IMR-90 (cell line): Measurements from ENCODE around the gene PRKCE. TPM values are rescaled to one million over a fixed set of nuclear protein-coding genes. Genes with fewer than 3 reads are reported as not detected.

Experiments
- ATAC-seq: fragments of 200-7000 bp; cut with Tn5 transposase; 2 replicates; pipeline ENCODE4 v1.9.1; 2020; ENCODE audit warnings: low read depth, mild to moderate bottlenecking, moderate library complexity
- BruUV-seq: library from RNA; stranded (reverse); fragments of 400-500 nt; replicated peaks from 2 replicates; lab custom pipeline; 2021; lab: Mats Ljungman, UMichigan
- CTCF ChIA-PET: fragments of 300-600 bp; formaldehyde crosslinking; extraction: SDS; loops from one replicate; lab custom pipeline; 2021; ENCODE audit warnings: antibody characterized with exemption; lab: Yijun Ruan, JAX
- POLR2A ChIA-PET: fragments of 300-600 bp; sonication (Branson Sonifier 250); formaldehyde crosslinking; loops from one replicate; lab custom pipeline; 2022; ENCODE audit warnings: antibody characterized with exemption; ENCODE audit not compliant: unreplicated experiment; lab: Charles Lee
- DNase-seq: peaks from one replicate; pipeline ENCODE4 v3.0.0; 2013
- H2AFZ ChIP-seq: replicated peaks from 2 replicates; pipeline ENCODE3; 2013; ENCODE audit warnings: low read length, mild to moderate bottlenecking; ENCODE audit not compliant: poor library complexity
- H2AK5ac ChIP-seq: 2 replicates; pipeline ENCODE4 v1.6.1; 2013; ENCODE audit warnings: low read depth, low read length, inconsistent platforms
- H2AK9ac ChIP-seq: replicated peaks from 2 replicates; pipeline ENCODE3; 2013; ENCODE audit warnings: mild to moderate bottlenecking, low read depth, low read length, moderate library complexity; ENCODE audit not compliant: poor library complexity
- H2BK120ac ChIP-seq: 2 replicates; pipeline ENCODE4 v1.6.1; 2013; ENCODE audit warnings: low read depth, low read length, inconsistent platforms
- H2BK15ac ChIP-seq: 3 replicates; pipeline ENCODE4 v1.6.1; 2013; ENCODE audit warnings: low read depth, low read length, inconsistent platforms
- H2BK20ac ChIP-seq: 2 replicates; pipeline ENCODE4 v1.6.1; 2013; ENCODE audit warnings: low read depth, mild to moderate bottlenecking, inconsistent platforms, low read length, moderate library complexity
- H2BK5ac ChIP-seq: 2 replicates; pipeline ENCODE4 v1.6.1; 2013; ENCODE audit warnings: mild to moderate bottlenecking, low read depth, low read length, inconsistent platforms; ENCODE audit not compliant: poor library complexity, severe bottlenecking
- H3K14ac ChIP-seq: replicated peaks from 2 replicates; pipeline ENCODE4 v1.6.1; 2013; ENCODE audit warnings: low read depth, low read length, inconsistent platforms
- H3K18ac ChIP-seq: 2 replicates; pipeline ENCODE4 v1.6.1; 2013; ENCODE audit warnings: low read depth, low read length, control low read depth
- H3K23ac ChIP-seq: 2 replicates; pipeline ENCODE4 v1.6.1; 2013; ENCODE audit warnings: low read depth, low read length, inconsistent platforms
- H3K27ac ChIP-seq: 2 replicates; pipeline ENCODE4 v1.5.1; 2013; ENCODE audit warnings: mild to moderate bottlenecking, control low read depth, low read length; ENCODE audit not compliant: insufficient read depth
- H3K27me3 ChIP-seq: 2 replicates; pipeline ENCODE4 v1.6.1; 2013; ENCODE audit warnings: low read length; ENCODE audit not compliant: control insufficient read depth, insufficient read depth
- H3K36me3 ChIP-seq: 2 replicates; pipeline ENCODE4 v1.6.1; 2013; ENCODE audit warnings: low read length, mixed read lengths; ENCODE audit not compliant: control insufficient read depth, insufficient read depth
- H3K4ac ChIP-seq: 2 replicates; pipeline ENCODE4 v1.6.1; 2013; ENCODE audit warnings: low read depth, low read length, inconsistent platforms
- H3K4me1 ChIP-seq: 2 replicates; pipeline ENCODE4 v1.6.1; 2013; ENCODE audit warnings: low read length, mixed read lengths; ENCODE audit not compliant: control insufficient read depth, insufficient read depth
- H3K4me2 ChIP-seq: 2 replicates; pipeline ENCODE4 v1.6.1; 2013; ENCODE audit warnings: low read depth, mild to moderate bottlenecking, control low read depth, low read length, moderate library complexity
- H3K4me3 ChIP-seq: 2 replicates; pipeline ENCODE4 v1.5.1; 2013; ENCODE audit warnings: low read depth, mild to moderate bottlenecking, control low read depth, low read length, moderate library complexity; ENCODE audit not compliant: insufficient read depth
- H3K56ac ChIP-seq: 2 replicates; pipeline ENCODE4 v1.6.1; 2013; ENCODE audit warnings: low read length, inconsistent platforms; ENCODE audit not compliant: insufficient read depth; ENCODE audit errors: extremely low read depth
- H3K79me1 ChIP-seq, 2 experiments: 2 replicates each; pipeline ENCODE4 v1.6.1; 2013; ENCODE audit warnings: low read length in 2 of 2, inconsistent platforms in 1 of 2, low read depth in 1 of 2
- H3K9ac ChIP-seq: 2 replicates; pipeline ENCODE4 v1.6.1; 2013; ENCODE audit warnings: low read depth, low read length, control low read depth
- H3K9me1 ChIP-seq: 2 replicates; pipeline ENCODE4 v1.6.1; 2013; ENCODE audit warnings: low read length, inconsistent platforms; ENCODE audit not compliant: insufficient read depth
- H3K9me3 ChIP-seq: 2 replicates; pipeline ENCODE4 v1.6.1; 2013; ENCODE audit warnings: low read length; ENCODE audit not compliant: control insufficient read depth, insufficient read depth
- H4K20me1 ChIP-seq: 2 replicates; pipeline ENCODE4 v1.6.1; 2013; ENCODE audit warnings: low read length, inconsistent platforms; ENCODE audit not compliant: insufficient read depth
- H4K5ac ChIP-seq: 2 replicates; pipeline ENCODE4 v1.6.1; 2013; ENCODE audit warnings: mild to moderate bottlenecking, low read depth, low read length, control low read depth
- H4K8ac ChIP-seq, 2 experiments: 2 replicates each; pipeline ENCODE4 v1.6.1; 2013; ENCODE audit warnings: low read depth in 2 of 2, low read length in 2 of 2, control low read depth in 1 of 2, inconsistent platforms in 1 of 2
- H4K91ac ChIP-seq: 2 replicates; pipeline ENCODE4 v1.6.1; 2013; ENCODE audit warnings: low read depth, low read length, inconsistent platforms; ENCODE audit not compliant: insufficient read depth
- MAFK ChIP-seq: IDR thresholded peaks from 2 replicates; pipeline ENCODE4 v1.6.1; 2012; ENCODE audit warnings: low read depth, low read length, improper control_type of control experiment
- NFE2L2 ChIP-seq: fragments of 150-350 bp; IDR thresholded peaks from 2 replicates; pipeline ENCODE4 v1.6.1; 2016; ENCODE audit warnings: low read depth, mild to moderate bottlenecking, low read length
- WGBS, 2 experiments: methylation state at CpG; one replicate each; pipeline versions ENCODE4 v1.1.5 to v1.1.7; 2013; ENCODE audit warnings: missing lambda C conversion rate in 2 of 2; ENCODE audit not compliant: insufficient read length in 1 of 2; ENCODE audit errors: extremely low coverage in 2 of 2; 5-methylcytosine and 5-hydroxymethylcytosine counted together
- dilution Hi-C: fragments of 300-500 bp; cut with HindIII; formaldehyde crosslinking; loops from one replicate; pipeline ENCODE4 v1.14.3; 2018; ENCODE audit warnings: low sequenced_read_pairs; ENCODE audit not compliant: unreplicated experiment
- in situ Hi-C: fragments of 300-500 bp; cut with MboI; formaldehyde crosslinking; loops from 3 replicates; pipeline ENCODE4 v1.14.3; 2019; ENCODE audit warnings: low sequenced_read_pairs, inconsistent platforms, mixed read lengths
- intact Hi-C: fragments of 100-400 bp; cut with micrococcal nuclease; formaldehyde crosslinking; loops from 2 replicates; pipeline ENCODE4 v1.10.0; 2022
- polyA plus RNA-seq, 3 experiments: library from polyadenylated mRNA; depleted of rRNA; stranded (reverse); fragments of >200 nt; gene quantifications; 2 replicates each; pipeline ENCODE4 v1.2.3, GENCODE V29; 2012; ENCODE audit warnings: low replicate concordance in 1 of 3
- total RNA-seq: library from RNA; depleted of rRNA; stranded (reverse); fragments of >200 nt; gene quantifications from 2 replicates; pipeline ENCODE4 v1.2.3, GENCODE V29; 2012
- TF ChIP-seq, protein P1 (sequence below): fragments of 150-350 bp; IDR thresholded peaks from 2 replicates; pipeline ENCODE4 v1.6.1; 2017; ENCODE audit warnings: mild to moderate bottlenecking, antibody characterized with exemption, low read length, low read depth

PRKCE gene
- total and polyA plus RNA-seq, 2 of the 4 experiments (the other 2 are of a cell fraction) = 8.1 to 32.4 TPM

DNA sequence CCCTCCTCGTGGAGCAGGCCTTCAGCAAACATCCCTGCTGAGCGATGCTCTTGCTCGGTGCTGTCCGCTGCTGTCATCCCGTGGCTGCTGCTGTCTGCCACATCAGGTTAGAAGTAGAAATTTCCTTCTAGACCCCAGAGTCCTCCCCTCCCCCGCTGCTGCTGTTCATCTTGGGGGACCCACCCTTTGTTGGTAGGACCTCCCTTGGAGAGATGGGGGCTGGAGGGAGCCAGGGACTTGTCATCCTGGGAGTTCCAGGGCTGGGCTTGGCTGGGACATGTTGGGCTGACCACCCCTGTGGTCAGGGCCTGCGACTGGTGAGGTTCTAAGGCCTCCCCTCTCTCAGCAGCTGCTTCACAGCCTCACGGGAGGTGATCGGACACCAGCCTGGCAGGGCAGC lies 122.4 kb downstream of the PRKCE start:
- H2BK15ac ChIP-seq = no peak overlapping the region
- no peak overlapping the region for H3K9ac ChIP-seq
- no peak overlapping the region for H3K27ac ChIP-seq
- H3K36me3 ChIP-seq = no peaks in the 10 kb centered on the region
- H3K4me2 ChIP-seq = no peak overlapping the region
- H2BK20ac ChIP-seq = no peak overlapping the region
- H3K14ac ChIP-seq = no peak overlapping the region
- H3K79me1 ChIP-seq = peaks cover 14 to 30% of the 10 kb centered on the region in 2 experiments
- H2AK9ac ChIP-seq = no peak overlapping the region
- no peak for TF ChIP-seq NFE2L2
- TF ChIP-seq MAFK = no peak
- TF ChIP-seq, protein P1, sequence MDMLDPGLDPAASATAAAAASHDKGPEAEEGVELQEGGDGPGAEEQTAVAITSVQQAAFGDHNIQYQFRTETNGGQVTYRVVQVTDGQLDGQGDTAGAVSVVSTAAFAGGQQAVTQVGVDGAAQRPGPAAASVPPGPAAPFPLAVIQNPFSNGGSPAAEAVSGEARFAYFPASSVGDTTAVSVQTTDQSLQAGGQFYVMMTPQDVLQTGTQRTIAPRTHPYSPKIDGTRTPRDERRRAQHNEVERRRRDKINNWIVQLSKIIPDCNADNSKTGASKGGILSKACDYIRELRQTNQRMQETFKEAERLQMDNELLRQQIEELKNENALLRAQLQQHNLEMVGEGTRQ = no peak
- no peak overlapping the region for H3K18ac ChIP-seq
- H3K9me3 ChIP-seq = no peaks in the 10 kb centered on the region
- H4K5ac ChIP-seq = no peak overlapping the region
- H3K9me1 ChIP-seq = 0 out of 2 replicates have a peak, but pooled peaks cover 13% of the 10 kb centered on the region
- H3K4me1 ChIP-seq = peaks cover 8% of the 10 kb centered on the region; the same call in 1 of the 2 replicates
- H2AFZ ChIP-seq = no peak overlapping the region
- no peak overlapping the region for H3K56ac ChIP-seq
- ATAC-seq (no peak), DNase-seq (no peak)
- H3K4me3 ChIP-seq = no peak overlapping the region
- H2BK120ac ChIP-seq = no peak overlapping the region
- POLR2A ChIA-PET = no interaction called here
- dilution Hi-C loops = no loop called here
- H3K4ac ChIP-seq = no peak overlapping the region
- H2BK5ac ChIP-seq = no peak overlapping the region
- H2AK5ac ChIP-seq = no peak overlapping the region
- no CpG with 5 or more reads among the region's 9 CpGs for WGBS, 2 experiments
- no peak overlapping the region for H4K8ac ChIP-seq
- no TSS peak for BruUV-seq
- no peak overlapping the region for H3K23ac ChIP-seq
- intact Hi-C loops = no loop called here
- H3K27me3 ChIP-seq = no peaks in the 10 kb centered on the region
- peaks cover 13% of the 10 kb centered on the region for H4K20me1 ChIP-seq
- CTCF ChIA-PET = no interaction called here
- H4K91ac ChIP-seq = no peak overlapping the region
- in situ Hi-C loops = loop anchor here (10.0 kb wide), 1 partner anchor 161 kb away; no protein-coding TSS in a partner anchor
